SU-DHL-6 (cell line): Measurements from ENCODE around the gene RBM15B.

Source experiments
- CTCF ChIP-seq: fragments of 200-600 bp; sonication (generic); IDR thresholded peaks from one replicate; pipeline ENCODE4 v1.5.1; 2017; ENCODE audit warnings: antibody characterized with exemption, mild to moderate bottlenecking, low read length, moderate library complexity; ENCODE audit not compliant: insufficient read depth, poor library complexity, severe bottlenecking
- EZH2phosphoT487 ChIP-seq: fragments of 200-600 bp; sonication (generic), shearing (Covaris generic); conservative IDR thresholded peaks from 2 replicates; pipeline ENCODE4 v1.6.1; 2018; ENCODE audit warnings: mild to moderate bottlenecking, antibody characterized with exemption, low read length, moderate library complexity, mixed read lengths

DNA sequence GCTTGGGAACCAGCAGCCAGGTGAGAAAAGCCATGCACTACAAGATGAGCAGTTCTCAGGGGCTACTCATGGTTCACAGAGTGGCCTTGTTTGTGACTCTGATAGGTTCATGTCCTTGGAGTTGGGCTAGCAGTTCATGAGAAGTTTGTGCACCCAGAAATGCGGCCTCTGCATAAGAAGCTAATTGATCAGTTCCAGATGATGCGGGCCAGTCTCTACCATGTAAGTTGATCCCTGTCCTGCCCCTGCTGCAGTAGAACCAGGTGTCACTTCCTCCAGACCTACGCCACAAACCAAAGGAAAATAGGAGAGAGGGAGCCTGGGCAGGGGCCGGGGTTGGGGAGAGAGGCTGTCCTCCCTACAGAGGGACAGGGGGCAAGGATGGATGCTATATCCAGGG, 33.2 kb upstream of the RBM15B start:
- TF ChIP-seq CTCF (no peak), EZH2phosphoT487 (no peak)
